Activated CD8-positive, alpha-beta memory T cell treated with anti-CD3 and anti-CD28 coated beads, Interleukin-2, amount 50 U/mL, for 48 hours (primary cell): ENCODE results near the gene MECP2.
"Not testable (repeated sequence)": the region's sequence is repeated elsewhere in the genome, so short reads cannot be mapped to it uniquely, and the experiment has no call there.

ENCODE experiments used
- DNase-seq: peaks from one replicate; pipeline ENCODE4 v3.0.0-alpha.2; 2020

The MECP2 gene

GRCh38 chrX:154097589-154098541, at the start of gene MECP2:
Gene MECP2 (minus strand): TSS chrX:154097717.
- peak; percentile 88 for DNase-seq

- DNase-seq: not testable (repeated sequence)
These were observed 46.5 kb upstream of the MECP2 start, which contains the start of gene OPN1LW for GRCh38 chrX:154144010-154144409. Gene OPN1LW (plus strand): TSS chrX:154144243. CDS start chrX:154144284, 41 bp downstream.

DNA sequence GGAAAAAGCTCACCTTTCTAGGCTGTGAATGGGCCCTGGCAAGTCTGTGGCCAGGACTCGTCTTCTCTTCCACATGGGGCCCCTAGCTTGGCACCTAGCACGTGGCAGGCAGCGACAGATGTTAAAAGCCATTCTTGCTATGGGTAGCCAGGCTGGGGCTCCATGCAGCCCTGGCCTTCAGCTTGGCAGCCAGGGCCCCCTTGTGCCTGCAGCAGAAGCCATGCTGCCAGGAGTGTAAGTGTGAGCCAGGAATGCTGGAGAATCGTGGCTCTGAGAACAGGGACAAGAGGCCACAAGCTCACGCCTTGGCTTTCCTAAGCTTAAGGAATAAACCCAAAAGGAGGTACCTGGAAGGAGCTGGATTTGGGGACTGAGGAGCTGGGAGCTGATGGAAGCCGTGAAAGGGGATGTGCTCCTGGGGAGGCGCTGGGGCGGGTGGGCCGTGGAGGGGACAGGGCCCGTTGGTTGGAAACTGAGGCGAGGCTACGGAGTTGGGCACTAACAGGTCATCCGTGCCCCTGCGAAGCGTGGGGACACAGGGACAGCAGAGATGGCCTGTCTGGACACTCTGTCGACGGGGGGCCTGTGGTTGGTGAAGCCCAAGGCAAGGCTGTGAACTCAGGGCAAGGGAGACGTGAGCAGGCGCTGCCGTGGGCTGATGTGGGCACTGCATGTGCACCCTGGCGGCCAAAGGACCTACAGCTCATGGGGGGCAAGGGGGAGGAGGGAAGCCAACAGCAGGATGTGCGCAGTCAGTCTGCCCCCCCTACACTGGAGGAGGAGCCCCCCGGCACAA, 45.6 kb upstream of the MECP2 start:
- peak; percentile 17 for DNase-seq

GRCh38 chrX:154142386-154142785, 44.9 kb upstream of the MECP2 start:
- DNase-seq: no peak

DNA sequence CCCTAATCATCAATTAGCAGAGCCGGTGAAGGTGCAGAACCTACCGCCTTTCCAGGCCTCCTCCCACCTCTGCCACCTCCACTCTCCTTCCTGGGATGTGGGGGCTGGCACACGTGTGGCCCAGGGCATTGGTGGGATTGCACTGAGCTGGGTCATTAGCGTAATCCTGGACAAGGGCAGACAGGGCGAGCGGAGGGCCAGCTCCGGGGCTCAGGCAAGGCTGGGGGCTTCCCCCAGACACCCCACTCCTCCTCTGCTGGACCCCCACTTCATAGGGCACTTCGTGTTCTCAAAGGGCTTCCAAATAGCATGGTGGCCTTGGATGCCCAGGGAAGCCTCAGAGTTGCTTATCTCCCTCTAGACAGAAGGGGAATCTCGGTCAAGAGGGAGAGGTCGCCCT, 43.2 kb upstream of the MECP2 start:
- no peak for DNase-seq

- DNase-seq: no peak
These were observed 42.7 kb upstream of the MECP2 start for GRCh38 chrX:154140206-154140605.

- DNase-seq: no peak
These were observed 41.3 kb upstream of the MECP2 start for GRCh38 chrX:154138857-154139256.

DNA sequence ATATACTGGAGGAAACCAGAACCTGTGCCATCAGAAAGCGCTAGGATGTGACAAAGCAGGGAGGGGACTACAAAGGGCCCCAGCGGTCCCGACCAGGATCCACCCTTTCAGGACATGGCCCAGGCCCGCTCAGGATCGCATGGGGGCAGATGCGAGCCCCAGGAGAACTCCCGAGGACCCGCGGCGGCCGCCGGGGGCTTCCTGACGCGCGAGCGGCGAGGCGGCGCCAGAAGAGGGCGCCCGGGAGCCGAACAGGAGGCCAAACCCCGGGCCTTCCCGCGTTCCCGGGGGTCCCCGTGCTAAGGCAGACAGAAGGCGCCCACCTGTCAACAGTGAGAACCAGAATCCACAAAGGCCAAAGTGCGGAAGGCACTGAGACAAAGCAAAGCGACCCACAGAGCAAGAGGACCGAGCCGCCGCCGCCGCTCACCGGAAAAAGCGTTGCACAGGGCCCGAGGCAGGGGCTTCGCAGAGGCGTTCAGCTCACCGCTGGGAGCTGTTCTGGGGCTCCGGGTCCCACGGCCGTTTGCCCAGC, 39.2 kb upstream of the MECP2 start:
- DNase-seq: peak; percentile 85

DNA sequence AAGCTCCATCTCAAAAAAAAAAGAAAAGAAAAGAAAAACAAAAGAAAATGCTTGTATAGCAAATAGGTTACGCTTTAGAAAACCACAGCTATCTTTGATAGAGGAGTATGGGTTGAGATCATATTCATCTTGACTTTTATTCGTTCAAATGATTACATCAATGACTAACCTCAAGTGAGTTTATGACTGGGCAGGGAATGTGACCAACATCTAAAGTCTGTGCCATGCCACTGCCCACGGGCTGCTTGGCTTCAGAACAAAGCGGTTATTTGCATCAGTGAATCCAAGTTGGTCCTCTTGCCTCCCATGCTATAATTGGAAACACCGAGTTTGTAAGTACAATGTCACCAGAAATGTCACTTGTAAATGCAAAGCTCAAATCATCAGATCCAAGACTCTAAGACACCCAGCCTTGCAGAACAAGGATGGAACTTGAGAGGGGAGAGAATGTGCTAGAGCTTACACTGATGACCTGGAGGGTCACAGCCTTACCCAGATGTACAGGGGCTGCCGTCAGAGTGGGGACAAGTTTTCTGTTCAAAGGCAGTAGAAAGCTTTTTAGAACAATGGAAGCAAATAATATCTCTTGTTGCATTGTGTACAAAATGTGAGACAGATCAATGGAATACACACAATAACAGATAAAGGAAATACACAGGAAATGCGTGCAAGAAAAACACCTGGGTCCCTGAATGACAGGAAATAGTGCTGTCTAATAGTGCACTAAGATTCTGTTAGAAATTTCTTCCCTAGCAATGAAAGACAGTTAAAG, 38.1 kb upstream of the MECP2 start:
- DNase-seq: no peak

DNA sequence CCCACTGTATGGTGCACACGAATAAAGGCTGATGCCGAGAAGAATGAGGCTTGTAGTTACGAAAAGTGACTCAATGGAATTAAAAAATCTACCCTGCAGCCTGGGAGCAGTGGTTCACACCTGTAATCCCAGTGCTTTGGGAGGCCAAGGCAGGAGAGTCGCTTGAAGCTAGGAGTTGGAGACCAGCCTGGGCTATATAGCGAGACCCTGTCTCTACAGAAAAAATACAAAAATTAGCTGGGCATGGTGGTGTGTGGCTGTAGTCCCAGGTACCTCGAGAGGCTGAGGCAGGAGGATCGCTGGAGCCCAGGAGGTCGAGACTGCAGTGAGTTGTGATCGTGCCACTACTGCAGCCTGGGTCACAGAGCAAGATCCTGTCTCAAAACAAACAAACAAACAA, 34.8 kb upstream of the MECP2 start:
- no peak for DNase-seq

- no peak for DNase-seq
These were observed 34.4 kb upstream of the MECP2 start for GRCh38 chrX:154131955-154132354.

DNA sequence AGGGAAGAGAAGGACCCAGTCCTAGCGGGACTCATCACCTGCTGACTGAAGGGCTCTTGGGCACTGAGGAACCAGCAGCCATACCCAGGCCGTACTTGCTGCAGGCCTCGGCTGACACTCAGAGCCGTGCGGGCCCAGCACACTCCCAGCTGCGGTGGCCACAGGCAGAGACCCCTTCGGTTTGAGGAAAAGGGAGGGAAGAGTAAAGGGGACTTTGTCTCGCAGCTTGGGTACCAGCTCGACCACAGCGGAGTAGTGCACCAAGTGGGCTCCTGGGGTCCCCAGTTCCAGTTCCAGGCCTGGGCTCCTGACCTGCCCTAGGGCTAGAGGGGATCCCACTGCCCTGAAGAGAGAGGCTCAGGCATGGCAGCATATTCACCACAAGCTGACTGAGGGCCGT, 28.6 kb upstream of the MECP2 start:
- no peak for DNase-seq

DNA sequence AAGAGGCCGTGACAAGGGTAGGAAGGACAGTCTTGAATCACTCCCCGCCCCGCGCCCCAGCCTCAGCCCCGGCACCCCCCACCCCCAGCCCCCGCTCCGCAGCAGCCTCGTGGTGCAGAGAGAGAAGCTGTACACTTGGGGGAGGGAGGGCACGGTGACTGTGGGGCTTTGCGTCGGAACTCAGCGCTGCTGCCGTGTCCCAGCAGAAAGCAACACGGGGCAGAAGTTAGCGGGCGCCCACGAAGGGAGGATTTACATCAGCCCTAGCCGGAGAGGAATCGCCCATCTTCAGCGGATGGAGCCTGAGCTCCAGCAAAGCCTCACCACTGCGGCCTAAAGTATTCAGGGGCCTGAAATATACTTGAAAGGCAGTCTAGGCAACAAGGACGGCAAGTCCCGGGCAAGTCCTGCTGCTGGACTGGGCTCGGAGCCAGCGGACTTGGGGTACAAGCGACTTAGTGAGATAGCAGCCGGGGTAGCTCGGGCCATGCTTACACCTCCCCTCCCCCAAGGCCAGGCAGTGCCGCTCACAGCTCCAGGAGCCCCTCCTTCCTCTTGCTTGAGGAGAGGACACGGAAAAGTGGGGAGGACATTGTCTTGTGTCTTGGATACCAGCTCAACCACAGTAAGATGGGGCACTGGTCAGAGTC, 28.0 kb upstream of the MECP2 start:
- no peak for DNase-seq

GRCh38 chrX:154123241-154124219, 26.0 kb upstream of the MECP2 start:
- no peak for DNase-seq

DNA sequence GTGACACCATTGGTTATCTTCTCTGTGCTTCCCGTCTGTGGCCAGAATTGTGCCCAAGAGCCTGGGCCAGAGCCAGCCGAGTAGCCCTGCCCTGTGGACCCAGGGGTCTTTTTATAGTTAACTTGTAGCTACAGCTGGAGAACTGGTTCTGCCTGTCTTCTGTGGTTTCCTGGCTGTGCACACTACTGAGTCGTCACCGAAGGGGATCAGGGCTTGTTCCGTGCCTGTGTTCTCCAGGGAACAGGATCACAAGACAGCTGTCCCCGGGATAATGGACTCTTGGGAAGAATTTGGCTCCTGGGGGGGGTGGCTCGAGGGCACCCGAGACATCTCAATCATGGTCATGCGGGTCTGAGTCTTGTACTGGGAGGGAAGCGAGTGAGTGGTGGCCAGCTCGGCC, 24.4 kb upstream of the MECP2 start:
- no peak for DNase-seq

DNA sequence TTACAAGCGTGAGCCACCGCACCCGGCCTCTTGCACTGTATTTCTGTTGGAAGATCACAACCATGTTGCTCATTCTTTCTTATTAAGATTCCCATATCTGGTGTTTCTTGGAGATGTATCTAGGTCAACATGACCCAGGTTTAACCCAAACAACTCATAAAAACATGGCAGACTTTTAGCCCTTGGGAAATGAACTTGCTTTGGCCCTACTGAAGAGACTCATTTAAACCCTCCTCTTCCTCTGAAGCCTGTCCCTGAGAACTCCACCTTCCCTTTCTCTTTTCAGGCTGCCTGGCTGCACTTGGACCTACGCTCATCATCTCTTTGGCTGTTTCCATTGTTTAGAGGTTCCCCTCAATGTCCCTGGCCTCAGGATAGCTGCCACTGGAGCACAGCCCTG, 23.7 kb upstream of the MECP2 start:
- DNase-seq: no peak

DNA sequence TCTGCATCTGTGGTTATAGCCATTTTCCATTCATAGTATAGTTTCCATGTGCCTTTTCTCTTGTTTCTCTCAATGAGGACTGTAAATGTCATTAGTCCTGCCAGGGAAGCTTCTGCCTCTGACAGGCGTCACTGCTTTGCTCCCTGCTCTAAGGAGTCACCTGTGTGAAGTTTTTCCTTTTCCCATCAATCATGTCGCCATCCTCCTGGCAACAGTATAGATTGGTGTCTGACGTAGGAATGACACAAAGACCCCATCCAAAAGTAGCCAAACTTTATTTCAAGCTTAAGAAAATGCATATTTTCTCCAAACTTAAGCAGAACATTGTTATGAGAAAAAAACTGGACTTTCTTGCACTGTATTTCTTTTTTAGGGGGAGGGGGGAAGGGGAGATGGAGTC, 23.1 kb upstream of the MECP2 start:
- DNase-seq: no peak

- DNase-seq: no peak
These were observed 20.0 kb upstream of the MECP2 start for GRCh38 chrX:154117566-154117965.

- no peak for DNase-seq
These were observed 19.1 kb upstream of the MECP2 start for GRCh38 chrX:154116426-154117211.

DNA sequence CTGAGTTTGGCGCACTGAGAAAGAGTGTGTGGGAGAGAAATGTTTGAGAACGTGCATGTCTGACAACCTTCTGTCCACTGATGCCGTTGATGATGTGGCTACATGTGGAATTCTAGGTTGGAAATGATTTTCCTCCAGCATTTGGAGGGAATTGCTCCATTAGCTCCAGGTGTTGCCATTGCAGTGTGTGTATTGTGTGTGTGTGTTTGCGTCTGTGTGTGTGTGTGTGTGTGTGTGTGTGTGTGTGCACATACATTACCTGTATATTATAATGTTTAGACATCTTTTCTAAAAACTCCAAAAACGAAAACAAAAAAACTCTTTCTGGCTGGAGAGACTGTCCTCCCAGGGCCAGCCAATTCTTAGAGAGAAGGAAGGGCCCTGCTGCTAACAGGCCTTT, 18.2 kb upstream of the MECP2 start:
- DNase-seq: no peak
